GM12878 (cell line): ENCODE data around the gene KAZN. TPM values are rescaled to one million over a fixed set of nuclear protein-coding genes. Genes with fewer than 3 reads are reported as not detected.

ENCODE experiments used
- ATAC-seq: fragments of 200-7000 bp; cut with Tn5 transposase; 3 replicates; pipeline ENCODE4 v1.9.1; 2020; ENCODE audit warnings: mild to moderate bottlenecking, moderate library complexity
- BruUV-seq: library from RNA; stranded (reverse); fragments of 400-500 nt; replicated peaks from 2 replicates; lab custom pipeline; 2021; lab: Mats Ljungman, UMichigan
- CTCF ChIA-PET: fragments of 300-600 bp; sonication (Branson Sonifier 250); formaldehyde crosslinking; extraction: SDS; loops from one replicate; lab custom pipeline; 2021; ENCODE audit warnings: inconsistent platforms; lab: Yijun Ruan, JAX
- POLR2A ChIA-PET: fragments of 350-600 bp; formaldehyde crosslinking; extraction: SDS; loops from one replicate; lab custom pipeline; 2021; ENCODE audit warnings: inconsistent platforms; lab: Charles Lee
- RAD21 ChIA-PET: fragments of 300-600 bp; sonication (Branson Sonifier 250); formaldehyde crosslinking; loops from one replicate; lab custom pipeline; 2023; ENCODE audit warnings: antibody characterized with exemption; ENCODE audit not compliant: unreplicated experiment; lab: Charles Lee
- SMC1A ChIA-PET: fragments of 300-600 bp; sonication (Branson Sonifier 250); formaldehyde crosslinking; loops from one replicate; lab custom pipeline; 2023; ENCODE audit not compliant: unreplicated experiment, uncharacterized antibody; lab: Charles Lee
- DNase-seq: peaks from one replicate; pipeline ENCODE4 v3.0.0-alpha.2; 2011; ENCODE audit warnings: low read depth, low spot score
- FAIRE-seq: peaks from 3 replicates; lab custom pipeline; 2011; peaks lifted over from hg19 to GRCh38; lab: Jason Lieb, UNC
- H2AFZ ChIP-seq: 2 replicates; pipeline ENCODE4 v1.6.0; 2011; ENCODE audit warnings: low read depth, low read length, control low read depth; ENCODE audit not compliant: control insufficient read depth
- H3K27ac ChIP-seq: 2 replicates; pipeline ENCODE4 v1.5.1; 2011; ENCODE audit warnings: control low read depth; ENCODE audit not compliant: control insufficient read depth, insufficient read depth
- H3K27me3 ChIP-seq, 2 experiments: replicated peaks in 1 of 2; 2 replicates each; pipeline versions ENCODE4 v1.6.0 to v1.6.1; 2011; ENCODE audit warnings: low read length in 1 of 2; ENCODE audit not compliant: control insufficient read depth in 2 of 2, insufficient read depth in 2 of 2
- H3K36me3 ChIP-seq, 2 experiments: 2 replicates each; pipeline ENCODE4 v1.5.1; 2011; ENCODE audit warnings: low read length in 1 of 2; ENCODE audit not compliant: control insufficient read depth in 2 of 2, insufficient read depth in 2 of 2
- H3K4me1 ChIP-seq: 2 replicates; pipeline ENCODE4 v1.6.1; 2011; ENCODE audit warnings: mild to moderate bottlenecking, low read length, moderate library complexity, mixed read lengths; ENCODE audit not compliant: control insufficient read depth, insufficient read depth
- H3K4me2 ChIP-seq: 2 replicates; pipeline ENCODE4 v1.6.0; 2011; ENCODE audit warnings: control low read depth; ENCODE audit not compliant: control insufficient read depth, insufficient read depth
- H3K4me3 ChIP-seq: fragments of 200-600 bp; sonication (generic); 2 replicates; pipeline ENCODE4 v1.5.1; 2016
- H3K79me2 ChIP-seq: 2 replicates; pipeline ENCODE4 v1.6.0; 2011; ENCODE audit warnings: low read length; ENCODE audit not compliant: control insufficient read depth, insufficient read depth
- H3K9ac ChIP-seq: 2 replicates; pipeline ENCODE4 v1.8.0; 2011; ENCODE audit warnings: low read length, control low read depth, mixed read lengths; ENCODE audit not compliant: control insufficient read depth, insufficient read depth
- H3K9me3 ChIP-seq: replicated peaks from 3 replicates; pipeline ENCODE4 v1.5.1; 2011; ENCODE audit warnings: mild to moderate bottlenecking, low read length; ENCODE audit not compliant: control insufficient read depth, insufficient read depth
- H4K20me1 ChIP-seq: 2 replicates; pipeline ENCODE4 v1.6.0; 2011; ENCODE audit not compliant: control insufficient read depth, insufficient read depth
- ATF2 ChIP-seq: IDR thresholded peaks from 2 replicates; pipeline ENCODE4 v1.6.1; 2012; ENCODE audit warnings: low read length, inconsistent platforms
- BACH1 ChIP-seq: fragments of 450-650 bp; IDR thresholded peaks from 2 replicates; pipeline ENCODE4 v1.6.1; 2017; ENCODE audit warnings: mild to moderate bottlenecking, borderline replicate concordance
- ETV6 ChIP-seq, 2 experiments: fragments of 450-650 bp in 1 of 2; IDR thresholded peaks in 1 of 2; conservative IDR thresholded peaks in 1 of 2; 2 replicates each; pipeline ENCODE4 v1.6.1; 2014; ENCODE audit warnings: antibody characterized with exemption in 1 of 2, borderline replicate concordance in 1 of 2, low read depth in 1 of 2, mild to moderate bottlenecking in 1 of 2, moderate library complexity in 1 of 2
- EZH2 ChIP-seq: IDR thresholded peaks from 2 replicates; pipeline ENCODE4 v1.6.1; 2012; ENCODE audit warnings: low read depth, mild to moderate bottlenecking, control low read depth, inconsistent platforms, low read length, borderline replicate concordance; ENCODE audit not compliant: control insufficient read depth
- GABPA ChIP-seq: IDR thresholded peaks from 2 replicates; pipeline ENCODE4 v1.6.1; 2014; ENCODE audit warnings: antibody characterized with exemption, low read depth, mild to moderate bottlenecking, inconsistent platforms
- IKZF1 ChIP-seq: fragments of 450-650 bp; conservative IDR thresholded peaks from 2 replicates; pipeline ENCODE4 v1.6.1; 2017; ENCODE audit warnings: antibody characterized with exemption, mild to moderate bottlenecking
- IKZF2 ChIP-seq, 2 experiments: fragments of 450-650 bp; IDR thresholded peaks; 2 replicates each; pipeline ENCODE4 v1.6.1; 2017; ENCODE audit warnings: mild to moderate bottlenecking in 2 of 2, moderate library complexity in 2 of 2
- JUNB ChIP-seq: IDR thresholded peaks from 2 replicates; pipeline ENCODE4 v1.6.1; 2016; ENCODE audit warnings: antibody characterized with exemption, mild to moderate bottlenecking
- KDM1A ChIP-seq: fragments of 200-600 bp; sonication (generic); IDR thresholded peaks from 2 replicates; pipeline ENCODE4 v1.6.1; 2016; ENCODE audit warnings: borderline replicate concordance
- KLF5 ChIP-seq: fragments of 450-650 bp; IDR thresholded peaks from 2 replicates; pipeline ENCODE4 v1.6.1; 2014; ENCODE audit warnings: mild to moderate bottlenecking; ENCODE audit not compliant: partially characterized antibody
- LARP7 ChIP-seq: fragments of 450-650 bp; IDR thresholded peaks from 2 replicates; pipeline ENCODE4 v1.6.1; 2017; ENCODE audit warnings: mild to moderate bottlenecking
- MTA2 ChIP-seq: fragments of 450-650 bp; IDR thresholded peaks from 2 replicates; pipeline ENCODE4 v1.6.1; 2016; ENCODE audit warnings: low read depth, mild to moderate bottlenecking, moderate library complexity
- PKNOX1 ChIP-seq: fragments of 450-650 bp; IDR thresholded peaks from 2 replicates; pipeline ENCODE4 v1.6.1; 2016; ENCODE audit warnings: mild to moderate bottlenecking
- POU2F2 ChIP-seq: IDR thresholded peaks from 3 replicates; pipeline ENCODE4 v1.6.1; 2011; ENCODE audit warnings: low read depth, mild to moderate bottlenecking, low read length, borderline replicate concordance
- RAD21 ChIP-seq: IDR thresholded peaks from 2 replicates; pipeline ENCODE4 v1.6.1; 2011; ENCODE audit warnings: mild to moderate bottlenecking, low read depth, low read length, moderate library complexity; ENCODE audit not compliant: insufficient read depth
- RELA ChIP-seq: fragments of 450-650 bp; IDR thresholded peaks from 2 replicates; pipeline ENCODE4 v1.8.0; 2014; ENCODE audit warnings: borderline replicate concordance; ENCODE audit not compliant: partially characterized antibody
- TAF1 ChIP-seq: IDR thresholded peaks from 2 replicates; pipeline ENCODE4 v1.6.1; 2011; ENCODE audit warnings: mild to moderate bottlenecking, low read depth, low read length, borderline replicate concordance
- TCF12 ChIP-seq: IDR thresholded peaks from 2 replicates; pipeline ENCODE4 v1.6.1; 2011; ENCODE audit warnings: low read depth, mild to moderate bottlenecking, low read length
- USF1 ChIP-seq: IDR thresholded peaks from 2 replicates; pipeline ENCODE4 v1.6.1; 2011; ENCODE audit warnings: borderline replicate concordance, low read depth, mild to moderate bottlenecking, moderate library complexity, mixed read lengths, low read length; ENCODE audit not compliant: insufficient read depth; ENCODE audit errors: extremely low read length
- ZNF207 ChIP-seq: fragments of 450-650 bp; IDR thresholded peaks from 2 replicates; pipeline ENCODE4 v1.6.1; 2014; ENCODE audit warnings: antibody characterized with exemption, mild to moderate bottlenecking, borderline replicate concordance
- WGBS: methylation state at CpG from one replicate; pipeline ENCODE4 v1.1.6; 2016; ENCODE audit warnings: low lambda C conversion rate; ENCODE audit not compliant: insufficient replicate concordance, insufficient coverage; ENCODE audit errors: missing lambda C conversion rate; 5-methylcytosine and 5-hydroxymethylcytosine counted together
- in situ Hi-C: fragments of 300-500 bp; cut with MboI; formaldehyde crosslinking; loops from 9 replicates; pipeline ENCODE4 v1.14.3; 2018; ENCODE audit warnings: mixed read lengths
- intact Hi-C: fragments of 100-400 bp; cut with micrococcal nuclease; formaldehyde crosslinking; loops from one replicate; pipeline ENCODE4 v1.14.2; 2022; ENCODE audit not compliant: unreplicated experiment
- polyA plus RNA-seq, 11 experiments: library from polyadenylated mRNA; depleted of rRNA in 4 of 11; unstranded in 6 of 11; stranded (reverse) in 5 of 11; fragments of >200 nt; fragmentation: Nextera tagmentation in 4 of 11; fragmentation: Illumina TruSeq in 1 of 11; extraction: Ambion mirVana in 4 of 11; extraction: Trizol in 1 of 11; gene quantifications; 1 replicate in 1 of 11; 2 replicates in 10 of 11; pipeline versions ENCODE4 v1.2.1 to v1.2.3, GENCODE V29; 2011 to 2016; ENCODE audit warnings: inconsistent platforms in 2 of 11, missing spikeins in 2 of 11, low read depth in 1 of 11
- total RNA-seq, 4 experiments: library from RNA; depleted of rRNA in 3 of 4; stranded (reverse); fragments of >200 nt in 3 of 4; fragmentation: Illumina TruSeq in 1 of 4; extraction: Trizol in 1 of 4; gene quantifications; 2 replicates each; pipeline versions ENCODE4 v1.2.1 to v1.2.3, GENCODE V29; 2013 to 2021

The KAZN gene
- total and polyA plus RNA-seq, 10 of the 15 experiments (the other 5 are each of a cell fraction or from before 2014, with no cell fraction given) = 0.72 to 4.0 (median 1.2) TPM

DNA sequence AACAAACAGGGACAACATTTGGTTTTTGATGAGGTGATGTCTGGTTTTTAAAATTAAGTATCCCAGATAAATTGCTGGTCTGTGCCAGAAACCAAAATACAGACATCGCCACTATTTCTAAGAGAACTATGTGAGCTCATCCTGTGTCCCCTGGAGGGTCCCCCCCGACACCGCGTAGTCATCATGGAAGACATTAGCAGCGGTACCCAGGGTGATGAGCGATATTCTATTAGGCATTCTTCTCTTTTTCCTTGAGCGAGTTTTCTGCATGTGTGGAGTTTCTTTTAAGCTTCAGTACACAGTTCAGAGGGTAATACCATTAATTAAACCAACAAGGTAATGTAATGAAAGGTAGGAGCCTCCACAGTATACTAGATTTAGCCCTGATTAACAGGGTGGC, 26.5 kb downstream of the KAZN start:
- H2AFZ ChIP-seq = no peak overlapping the region
- no peaks in the 10 kb centered on the region for H4K20me1 ChIP-seq
- H3K27ac ChIP-seq = no peak overlapping the region
- H3K27me3 ChIP-seq = no peaks in the 10 kb centered on the region
- RAD21 ChIA-PET = interaction anchor here (1.5 kb wide), 1 partner anchor 108 kb away, joined by 3 read pairs; no protein-coding TSS in a partner anchor
- no peaks in the 10 kb centered on the region for H3K36me3 ChIP-seq
- intact Hi-C loops = no loop called here
- CTCF ChIA-PET = no interaction called here
- H3K4me1 ChIP-seq = no peaks in the 10 kb centered on the region
- TF ChIP-seq POU2F2 (no peak), ZNF207 (no peak), BACH1 (no peak), RELA (no peak), RAD21 (no peak), EZH2 (no peak), PKNOX1 (no peak), TAF1 (no peak), KLF5 (no peak), LARP7 (no peak), IKZF1 (no peak), JUNB (no peak), GABPA (no peak), MTA2 (no peak), ETV6 (conservative IDR thresholded peaks at IDR 0.05 in 1 of 2, IDR thresholded peaks at IDR 0.05 in 1 of 2; ENCODE audit: borderline replicate concordance in 1 of 2, low read depth in 1 of 2) (no peak), KDM1A (no peak), TCF12 (no peak), IKZF2 (IDR thresholded peaks at IDR 0.05) (no peak), USF1 (no peak), ATF2 (no peak)
- TF ChIP-seq, all 136 proteins: peak for 0
- ChIA-PET POLR2A (no interaction called here), SMC1A (interaction anchor here (1.2 kb wide), 1 partner anchor 18 kb away, joined by 4 read pairs; no protein-coding TSS in a partner anchor)
- no peak for FAIRE-seq
- BruUV-seq = no TSS peak
- H3K9ac ChIP-seq = no peak overlapping the region
- 73% methylated on average over 7 of the region's 7 CpGs for WGBS
- in situ Hi-C loops = no loop called here
- ATAC-seq = no peak
- no peaks in the 10 kb centered on the region; the same call in 2 of the 3 replicates for H3K9me3 ChIP-seq
- no peaks in the 10 kb centered on the region for H3K79me2 ChIP-seq
- H3K4me2 ChIP-seq = no peak overlapping the region
- no peak overlapping the region for H3K4me3 ChIP-seq
- DNase-seq = no peak
